Stimulated activated CD4-positive, alpha-beta T cell treated with anti-CD3 and anti-CD28 coated beads, TNF-alpha, amount 100 ng/mL, for 1 hour (primary cell): Measurements from ENCODE around the gene PRCP.

ENCODE experiments used
- DNase-seq, 3 donors: peaks; one replicate each; pipeline ENCODE4 v3.0.0-alpha.2; 2020; ENCODE audit warnings: low read depth in 3 of 3, low spot score in 1 of 3

The PRCP gene

GRCh38 chr11:82831364-82831763 lies 68.9 kb downstream of the PRCP start:
- DNase-seq, result no peak

- DNase-seq, result no peak
Measured at GRCh38 chr11:82830746-82831145, 69.5 kb downstream of the PRCP start.

- DNase-seq, result no peak
Measured at GRCh38 chr11:82829101-82829500, 71.1 kb downstream of the PRCP start.

GRCh38 chr11:82828472-82828871 lies 71.8 kb downstream of the PRCP start:
- DNase-seq, result no peak

GRCh38 chr11:82826526-82826925 lies 73.7 kb downstream of the PRCP start:
- DNase-seq, result no peak

GRCh38 chr11:82823647-82824619 lies 76.3 kb downstream of the PRCP start:
- no peak for DNase-seq

GRCh38 chr11:82818409-82819043 lies 81.7 kb downstream of the PRCP start:
- DNase-seq, result no peak

GRCh38 chr11:82815406-82815805 lies 84.8 kb downstream of the PRCP start:
- DNase-seq, result no peak

- DNase-seq, result no peak
Measured at GRCh38 chr11:82814379-82814778, 85.9 kb downstream of the PRCP start.

- DNase-seq, result no peak
Measured at GRCh38 chr11:82811369-82811768, 88.9 kb downstream of the PRCP start.

GRCh38 chr11:82810738-82811137 lies 89.5 kb downstream of the PRCP start:
- DNase-seq, result no peak

- no peak for DNase-seq
Measured at GRCh38 chr11:82810326-82810725, 89.9 kb downstream of the PRCP start.

- DNase-seq, result no peak
Measured at GRCh38 chr11:82807646-82808045, 92.6 kb downstream of the PRCP start.

GRCh38 chr11:82802710-82803109 lies 97.5 kb downstream of the PRCP start:
- no peak for DNase-seq

GRCh38 chr11:82796998-82797961 lies 103.0 kb downstream of the PRCP start:
- no peak for DNase-seq

GRCh38 chr11:82794490-82794889 lies 105.7 kb downstream of the PRCP start:
- DNase-seq, result no peak

GRCh38 chr11:82792822-82793569 lies 107.2 kb downstream of the PRCP start:
- no peak for DNase-seq

GRCh38 chr11:82792319-82792718 lies 107.9 kb downstream of the PRCP start:
- DNase-seq, result no peak

- DNase-seq, result no peak
Measured at GRCh38 chr11:82791779-82792178, 108.5 kb downstream of the PRCP start.

GRCh38 chr11:82790723-82791484 lies 109.3 kb downstream of the PRCP start:
- no peak for DNase-seq
